Effector memory CD8-positive, alpha-beta T cell (primary cell): ENCODE measurements around the gene MAN1A1.

Source experiments
- ATAC-seq: fragments of 150-1000 bp; cut with Tn5 transposase; replicated peaks from 2 replicates; pipeline ENCODE4 v1.10.0; 2021; ENCODE audit warnings: mild to moderate bottlenecking, moderate library complexity
- DNase-seq, 3 experiments: peaks; one replicate each; pipeline ENCODE4 v3.0.0; 2021
- H3K27ac Mint-ChIP-seq, 2 donors: one replicate each; pipeline ENCODE4 v1.8.0; 2022; ENCODE audit warnings: mild to moderate bottlenecking in 2 of 2, mixed read lengths in 2 of 2, moderate library complexity in 2 of 2
- H3K27me3 Mint-ChIP-seq, 2 donors: one replicate each; pipeline ENCODE4 v1.8.0; 2022; ENCODE audit warnings: mixed read lengths in 2 of 2
- H3K36me3 Mint-ChIP-seq: one replicate; pipeline ENCODE4 v1.8.0; 2022; ENCODE audit warnings: mild to moderate bottlenecking, moderate library complexity, mixed read lengths; ENCODE audit not compliant: insufficient read depth
- H3K4me1 Mint-ChIP-seq, 2 donors: one replicate each; pipeline ENCODE4 v1.8.0; 2022; ENCODE audit warnings: low read depth in 2 of 2, mixed read lengths in 2 of 2
- H3K4me3 Mint-ChIP-seq, 2 donors: one replicate each; pipeline ENCODE4 v1.8.0; 2022; ENCODE audit warnings: mild to moderate bottlenecking in 2 of 2, mixed read lengths in 2 of 2, moderate library complexity in 2 of 2
- H3K9me3 Mint-ChIP-seq, 2 donors: one replicate each; pipeline ENCODE4 v1.8.0; 2022; ENCODE audit warnings: mixed read lengths in 2 of 2

MAN1A1 gene

GRCh38 chr6:119278625-119279024 lies 70.9 kb downstream of the MAN1A1 start:
- H3K4me3 Mint-ChIP-seq: no peak overlapping the region
- H3K4me1 Mint-ChIP-seq: peaks cover 5 to 7% of the 10 kb centered on the region in 2 donors
- ATAC-seq (no peak), DNase-seq (no peak)
- no peak overlapping the region for H3K27ac Mint-ChIP-seq
- H3K27me3 Mint-ChIP-seq: no peaks in the 10 kb centered on the region
- H3K9me3 Mint-ChIP-seq: no peaks in the 10 kb centered on the region
- peaks cover 4% of the 10 kb centered on the region for H3K36me3 Mint-ChIP-seq

- Mint-ChIP-seq H3K4me3 (no peak overlapping the region), H3K27me3 (no peaks in the 10 kb centered on the region), H3K4me1 (peaks cover 0 to 2% of the 10 kb centered on the region in 2 donors), H3K9me3 (no peaks in the 10 kb centered on the region), H3K27ac (no peak overlapping the region), H3K36me3 (no peaks in the 10 kb centered on the region)
- ATAC-seq (no peak), DNase-seq (no peak)
Measured at GRCh38 chr6:119277052-119277451, 72.5 kb downstream of the MAN1A1 start.

- Mint-ChIP-seq H3K4me1 (peaks cover 0 to 2% of the 10 kb centered on the region in 2 donors), H3K27me3 (no peaks in the 10 kb centered on the region)
- no peak for ATAC-seq
Measured at GRCh38 chr6:119276211-119276610, 73.3 kb downstream of the MAN1A1 start.

DNA sequence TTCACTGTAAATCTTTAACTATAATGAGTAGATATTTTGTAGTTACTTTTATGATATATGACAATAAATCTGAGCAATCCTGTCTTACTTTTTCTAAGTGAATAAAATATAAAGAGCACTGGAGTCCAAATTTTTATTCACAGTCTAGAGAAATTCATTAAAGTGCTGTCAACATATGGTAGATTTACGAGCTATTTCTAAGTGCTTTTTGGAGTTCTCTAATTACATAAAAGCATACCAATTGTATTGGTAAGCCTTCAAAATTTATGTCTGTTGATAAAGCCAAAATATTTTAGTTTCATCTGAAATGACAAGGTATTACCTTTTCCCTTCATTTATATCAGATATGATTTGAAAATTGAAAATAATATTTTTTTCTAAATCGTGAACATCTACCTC lies 75.4 kb downstream of the MAN1A1 start:
- Mint-ChIP-seq H3K4me1 (peaks cover 1 to 4% of the 10 kb centered on the region in 2 donors), H3K27ac (no peak overlapping the region), H3K4me3 (no peak overlapping the region), H3K27me3 (no peaks in the 10 kb centered on the region), H3K9me3 (peaks cover 0 to 2% of the 10 kb centered on the region in 2 donors), H3K36me3 (peaks cover 5% of the 10 kb centered on the region)
- DNase-seq (no peak), ATAC-seq (no peak)

More at GRCh38 chr6:119276211-119276610, 73.3 kb downstream of the MAN1A1 start:
- no peak overlapping the region for H3K27ac Mint-ChIP-seq
- H3K36me3 Mint-ChIP-seq: no peaks in the 10 kb centered on the region
- H3K4me3 Mint-ChIP-seq: no peak overlapping the region
- no peak for DNase-seq
- H3K9me3 Mint-ChIP-seq: peaks cover 0 to 2% of the 10 kb centered on the region in 2 donors

DNA sequence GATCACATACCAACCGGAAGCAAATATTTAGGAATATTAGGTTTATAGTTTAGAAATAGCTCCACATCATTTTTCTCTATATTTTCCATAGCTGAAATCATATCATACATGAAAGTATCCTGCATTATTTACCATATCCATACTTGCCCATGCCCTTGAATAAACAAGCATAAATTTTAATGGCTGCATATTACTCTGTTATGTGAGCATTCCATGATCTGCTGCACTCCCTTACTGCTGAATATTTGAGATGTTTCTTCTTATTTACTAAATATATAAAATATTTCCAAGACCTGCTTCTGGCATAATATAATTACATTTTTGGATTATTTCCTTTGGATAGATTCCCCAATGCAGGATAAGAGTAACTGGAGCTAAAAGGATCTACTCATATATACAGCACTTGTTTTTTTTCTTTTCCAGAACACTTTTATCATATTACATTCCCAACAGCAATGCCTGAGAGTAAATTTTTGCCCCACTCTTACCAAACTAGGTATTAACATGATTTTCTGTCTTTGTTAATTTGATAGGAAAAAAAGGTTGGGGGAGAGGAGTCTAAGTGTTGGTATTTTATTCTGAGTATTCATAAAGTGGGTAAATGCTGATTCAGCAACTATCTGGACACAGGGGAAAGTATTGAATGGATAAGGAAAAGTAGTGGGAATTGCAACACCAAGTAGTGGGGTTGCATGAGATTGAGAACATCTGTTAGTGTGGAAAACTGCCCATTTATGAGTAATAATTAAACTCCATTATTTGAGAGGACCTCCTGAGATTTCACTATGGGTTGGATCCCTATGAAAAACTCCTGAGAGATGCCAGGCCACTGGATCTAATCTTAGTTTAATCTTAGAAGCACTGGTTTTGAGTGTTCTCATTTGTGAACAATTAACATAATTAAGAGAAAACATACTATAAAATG lies 76.0 kb downstream of the MAN1A1 start:
- no peak for DNase-seq
- H3K4me1 Mint-ChIP-seq: peaks cover 8 to 9% of the 10 kb centered on the region in 2 donors
- H3K36me3 Mint-ChIP-seq: peaks cover 5% of the 10 kb centered on the region
- no peak overlapping the region for H3K4me3 Mint-ChIP-seq
- ATAC-seq: no peak
- no peaks in the 10 kb centered on the region for H3K27me3 Mint-ChIP-seq
- H3K27ac Mint-ChIP-seq: no peak overlapping the region
- peaks cover 0 to 2% of the 10 kb centered on the region in 2 donors for H3K9me3 Mint-ChIP-seq

DNA sequence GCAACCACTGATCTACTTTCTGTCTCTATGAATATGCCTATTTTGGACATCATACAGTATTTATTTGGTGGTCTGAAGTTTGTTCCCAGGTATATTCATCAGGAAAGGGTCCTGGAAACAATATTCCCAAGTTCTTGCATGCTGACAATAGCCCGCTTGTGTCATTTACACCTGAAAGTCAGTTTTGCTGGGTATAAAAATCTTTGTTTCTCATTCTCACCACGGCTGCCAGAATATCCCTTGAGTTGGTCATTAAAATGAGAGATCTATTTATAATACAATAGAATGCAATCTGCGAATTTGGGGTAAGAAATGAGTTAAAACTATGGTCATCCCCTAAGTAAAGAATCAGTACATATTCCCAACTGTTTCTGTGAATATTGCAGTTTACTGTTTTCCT lies 79.0 kb downstream of the MAN1A1 start:
- ATAC-seq: no peak
- Mint-ChIP-seq H3K27ac (no peak overlapping the region), H3K9me3 (peaks cover 0 to 2% of the 10 kb centered on the region in 2 donors), H3K27me3 (no peaks in the 10 kb centered on the region), H3K4me3 (no peak overlapping the region), H3K36me3 (peaks cover 5% of the 10 kb centered on the region), H3K4me1 (peaks cover 20 to 25% of the 10 kb centered on the region in 2 donors)
- DNase-seq: no peak

DNA sequence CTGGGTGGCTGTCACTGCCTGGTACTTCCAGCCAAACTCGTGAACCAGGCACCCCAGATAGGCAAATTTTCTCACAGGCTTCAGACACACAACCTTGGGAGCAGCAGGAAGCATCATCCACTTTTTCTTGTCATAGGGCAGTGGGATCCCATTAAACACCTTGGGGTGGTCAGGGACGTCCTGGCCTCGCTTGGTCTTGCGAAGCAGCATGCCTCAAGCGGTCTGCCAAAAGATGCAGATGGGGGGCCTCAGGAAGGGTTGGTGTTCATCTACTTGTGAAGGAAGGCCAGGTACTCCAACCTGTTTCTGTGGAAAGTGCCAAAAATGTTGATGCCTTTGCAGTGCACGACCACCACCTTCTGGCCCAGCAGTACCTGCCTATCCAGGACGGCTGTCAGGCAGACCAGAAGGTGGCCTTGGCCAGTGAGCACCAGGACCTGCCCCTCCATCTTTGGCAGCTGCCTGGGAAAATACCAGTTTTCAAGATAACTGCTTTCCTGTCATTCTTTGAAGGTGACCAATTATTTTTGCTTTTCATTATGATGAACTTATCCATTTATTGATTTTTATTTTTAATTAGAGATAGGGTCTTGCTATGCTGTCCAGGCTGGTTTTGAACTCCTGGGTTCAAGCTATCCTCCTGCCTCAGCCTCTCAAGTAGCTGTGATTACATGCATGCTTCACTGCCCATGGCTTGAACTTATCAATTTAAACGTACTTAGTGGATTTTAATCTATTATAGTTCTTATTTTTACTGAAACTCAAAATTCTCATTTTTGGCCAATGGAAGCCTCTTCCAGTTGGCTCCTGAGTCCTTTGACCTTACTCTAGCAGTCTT lies 80.1 kb downstream of the MAN1A1 start:
- no peaks in the 10 kb centered on the region for H3K27me3 Mint-ChIP-seq
- ATAC-seq: no peak

GRCh38 chr6:119267126-119267905 lies 82.2 kb downstream of the MAN1A1 start:
- DNase-seq: no peak
- Mint-ChIP-seq H3K4me1 (peaks cover 20 to 25% of the 10 kb centered on the region in 2 donors), H3K4me3 (peak overlapping the region in 1 of 2 donors; percentile 4), H3K27me3 (no peaks in the 10 kb centered on the region), H3K36me3 (peaks cover 5% of the 10 kb centered on the region), H3K27ac (peak overlapping the region; percentile 33 to 67), H3K9me3 (peaks cover 0 to 2% of the 10 kb centered on the region in 2 donors)
- peak; percentile 84 for ATAC-seq

More for the DNA sequence above, 80.1 kb downstream of the MAN1A1 start:
- Mint-ChIP-seq H3K4me3 (no peak overlapping the region), H3K36me3 (peaks cover 5% of the 10 kb centered on the region), H3K27ac (no peak overlapping the region), H3K9me3 (peaks cover 0 to 2% of the 10 kb centered on the region in 2 donors), H3K4me1 (peaks cover 20 to 25% of the 10 kb centered on the region in 2 donors)
- DNase-seq: no peak

- no peak overlapping the region for H3K4me3 Mint-ChIP-seq
- no peak overlapping the region for H3K27ac Mint-ChIP-seq
- H3K4me1 Mint-ChIP-seq: peaks cover 26 to 28% of the 10 kb centered on the region in 2 donors
- H3K27me3 Mint-ChIP-seq: no peaks in the 10 kb centered on the region
- no peaks in the 10 kb centered on the region for H3K9me3 Mint-ChIP-seq
- H3K36me3 Mint-ChIP-seq: no peaks in the 10 kb centered on the region
- no peak for DNase-seq
- no peak for ATAC-seq
Measured at GRCh38 chr6:119264854-119265397, 84.6 kb downstream of the MAN1A1 start.

- Mint-ChIP-seq H3K27me3 (no peaks in the 10 kb centered on the region), H3K27ac (no peak overlapping the region), H3K36me3 (no peaks in the 10 kb centered on the region), H3K9me3 (no peaks in the 10 kb centered on the region), H3K4me3 (no peak overlapping the region), H3K4me1 (peaks cover 9 to 16% of the 10 kb centered on the region in 2 donors)
- ATAC-seq (no peak), DNase-seq (no peak)
Measured at GRCh38 chr6:119262612-119263011, 86.9 kb downstream of the MAN1A1 start.

DNA sequence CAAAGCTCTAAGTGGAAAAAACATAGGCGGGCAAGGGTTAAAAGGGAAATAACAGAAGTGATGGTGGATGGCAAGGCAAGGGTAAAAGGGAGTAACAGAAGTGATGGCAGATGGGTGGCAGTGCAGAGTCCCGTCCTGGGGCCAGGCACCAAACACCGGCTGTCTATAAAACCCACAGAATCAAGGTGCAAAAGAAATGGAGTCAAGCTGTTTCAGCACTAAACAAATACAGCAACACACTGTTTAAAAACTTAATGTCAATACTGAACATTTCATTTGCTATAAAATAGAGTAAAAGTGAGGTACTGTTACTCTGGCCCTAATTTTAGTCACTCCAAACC lies 87.6 kb downstream of the MAN1A1 start:
- Mint-ChIP-seq H3K36me3 (no peaks in the 10 kb centered on the region), H3K4me3 (no peak overlapping the region), H3K9me3 (no peaks in the 10 kb centered on the region), H3K27ac (no peak overlapping the region), H3K4me1 (peaks cover 6 to 15% of the 10 kb centered on the region in 2 donors), H3K27me3 (no peaks in the 10 kb centered on the region)
- DNase-seq: no peak
- ATAC-seq: peak; percentile 41

- H3K9me3 Mint-ChIP-seq: no peaks in the 10 kb centered on the region
- H3K27me3 Mint-ChIP-seq: no peaks in the 10 kb centered on the region
- ATAC-seq: no peak
- peaks cover 10 to 14% of the 10 kb centered on the region in 2 donors for H3K4me1 Mint-ChIP-seq
- H3K27ac Mint-ChIP-seq: peak overlapping the region in 1 of 2 donors; percentile 28
- no peak for DNase-seq
- no peaks in the 10 kb centered on the region for H3K36me3 Mint-ChIP-seq
- no peak overlapping the region for H3K4me3 Mint-ChIP-seq
Measured at GRCh38 chr6:119259027-119259426, 90.5 kb downstream of the MAN1A1 start.

- Mint-ChIP-seq H3K4me3 (no peak overlapping the region), H3K36me3 (no peaks in the 10 kb centered on the region), H3K27ac (no peak overlapping the region), H3K9me3 (no peaks in the 10 kb centered on the region), H3K4me1 (peaks cover 10 to 14% of the 10 kb centered on the region in 2 donors), H3K27me3 (no peaks in the 10 kb centered on the region)
- DNase-seq: no peak
- ATAC-seq: no peak
Measured at GRCh38 chr6:119257726-119258125, 91.8 kb downstream of the MAN1A1 start.
